ENCODE data around the gene GNAL.

The GNAL gene

GRCh38 chr18:11726556-11726955, 37.5 kb downstream of the GNAL start:
- DNase-seq (ENCODE audit: low read depth), result peak; percentile 8

- DNase-seq (ENCODE audit: low read depth), result peak; percentile 35
Observed at GRCh38 chr18:11728249-11728648, 39.2 kb downstream of the GNAL start.

GRCh38 chr18:11729556-11729955, 40.5 kb downstream of the GNAL start:
- DNase-seq (ENCODE audit: low read depth), result no peak

- DNase-seq (ENCODE audit: low read depth), result peak; percentile 62
Observed at GRCh38 chr18:11733031-11733430, 44.0 kb downstream of the GNAL start.

- peak; percentile 37 for DNase-seq (ENCODE audit: low read depth)
Observed at GRCh38 chr18:11736656-11737055, 47.6 kb downstream of the GNAL start.

GRCh38 chr18:11739893-11740292, 50.8 kb downstream of the GNAL start:
- DNase-seq (ENCODE audit: low read depth), result no peak

- no peak for DNase-seq (ENCODE audit: low read depth)
Observed at GRCh38 chr18:11740461-11740860, 51.4 kb downstream of the GNAL start.

GRCh38 chr18:11741505-11742145, 52.6 kb downstream of the GNAL start:
- DNase-seq (ENCODE audit: low read depth), result peak; percentile 7

- DNase-seq (ENCODE audit: low read depth), result no peak
Observed at GRCh38 chr18:11745521-11745920, 56.5 kb downstream of the GNAL start.

- DNase-seq (ENCODE audit: low read depth), result no peak
Observed at GRCh38 chr18:11747286-11747685, 58.2 kb downstream of the GNAL start.

GRCh38 chr18:11747731-11748130, 58.7 kb downstream of the GNAL start:
- DNase-seq (ENCODE audit: low read depth), result no peak

- DNase-seq (ENCODE audit: low read depth), result no peak
Observed at GRCh38 chr18:11749305-11749704, 60.2 kb downstream of the GNAL start.

- no peak for DNase-seq (ENCODE audit: low read depth)
Observed at GRCh38 chr18:11750171-11750570, 61.1 kb downstream of the GNAL start.

GRCh38 chr18:11750581-11751310, 61.7 kb downstream of the GNAL start:
- DNase-seq (ENCODE audit: low read depth), result no peak

- DNase-seq (ENCODE audit: low read depth), result no peak
Observed at GRCh38 chr18:11751341-11752115, 62.5 kb downstream of the GNAL start.

- DNase-seq (ENCODE audit: low read depth), result peak; percentile 32
Observed at GRCh38 chr18:11752116-11752911, 63.2 kb downstream of the GNAL start.

- no peak for DNase-seq (ENCODE audit: low read depth)
Observed at GRCh38 chr18:11754979-11755378, 65.9 kb downstream of the GNAL start.

- DNase-seq (ENCODE audit: low read depth), result no peak
Observed at GRCh38 chr18:11757084-11757590, 68.1 kb downstream of the GNAL start.

GRCh38 chr18:11759456-11759855, 70.4 kb downstream of the GNAL start:
- DNase-seq (ENCODE audit: low read depth), result no peak

GRCh38 chr18:11760498-11761167, 71.6 kb downstream of the GNAL start:
- no peak for DNase-seq (ENCODE audit: low read depth)

GRCh38 chr18:11761553-11761952, 72.5 kb downstream of the GNAL start:
- no peak for DNase-seq (ENCODE audit: low read depth)

Measured in iris pigment epithelial cell (primary cell).